IMR-90 (cell line): Measurements from ENCODE around the gene WRAP73. TPM values are rescaled to one million over a fixed set of nuclear protein-coding genes. Genes with fewer than 3 reads are reported as not detected.
A peak's percentile ranks its signal among the peaks of the same experiment; 100 is the strongest.

ENCODE experiments used
- ATAC-seq: fragments of 200-7000 bp; cut with Tn5 transposase; 2 replicates; pipeline ENCODE4 v1.9.1; 2020; ENCODE audit warnings: low read depth, mild to moderate bottlenecking, moderate library complexity
- BruUV-seq: library from RNA; stranded (reverse); fragments of 400-500 nt; replicated peaks from 2 replicates; lab custom pipeline; 2021; lab: Mats Ljungman, UMichigan
- CTCF ChIA-PET: fragments of 300-600 bp; formaldehyde crosslinking; extraction: SDS; loops from one replicate; lab custom pipeline; 2021; ENCODE audit warnings: antibody characterized with exemption; lab: Yijun Ruan, JAX
- POLR2A ChIA-PET: fragments of 300-600 bp; sonication (Branson Sonifier 250); formaldehyde crosslinking; loops from one replicate; lab custom pipeline; 2022; ENCODE audit warnings: antibody characterized with exemption; ENCODE audit not compliant: unreplicated experiment; lab: Charles Lee
- DNase-seq: peaks from one replicate; pipeline ENCODE4 v3.0.0; 2013
- H2AFZ ChIP-seq: replicated peaks from 2 replicates; pipeline ENCODE3; 2013; ENCODE audit warnings: low read length, mild to moderate bottlenecking; ENCODE audit not compliant: poor library complexity
- H2AK5ac ChIP-seq: 2 replicates; pipeline ENCODE4 v1.6.1; 2013; ENCODE audit warnings: low read depth, low read length, inconsistent platforms
- H2AK9ac ChIP-seq: replicated peaks from 2 replicates; pipeline ENCODE3; 2013; ENCODE audit warnings: mild to moderate bottlenecking, low read depth, low read length, moderate library complexity; ENCODE audit not compliant: poor library complexity
- H2BK120ac ChIP-seq: 2 replicates; pipeline ENCODE4 v1.6.1; 2013; ENCODE audit warnings: low read depth, low read length, inconsistent platforms
- H2BK15ac ChIP-seq: 3 replicates; pipeline ENCODE4 v1.6.1; 2013; ENCODE audit warnings: low read depth, low read length, inconsistent platforms
- H2BK20ac ChIP-seq: 2 replicates; pipeline ENCODE4 v1.6.1; 2013; ENCODE audit warnings: low read depth, mild to moderate bottlenecking, inconsistent platforms, low read length, moderate library complexity
- H2BK5ac ChIP-seq: 2 replicates; pipeline ENCODE4 v1.6.1; 2013; ENCODE audit warnings: mild to moderate bottlenecking, low read depth, low read length, inconsistent platforms; ENCODE audit not compliant: poor library complexity, severe bottlenecking
- H3K14ac ChIP-seq: replicated peaks from 2 replicates; pipeline ENCODE4 v1.6.1; 2013; ENCODE audit warnings: low read depth, low read length, inconsistent platforms
- H3K18ac ChIP-seq: 2 replicates; pipeline ENCODE4 v1.6.1; 2013; ENCODE audit warnings: low read depth, low read length, control low read depth
- H3K23ac ChIP-seq: 2 replicates; pipeline ENCODE4 v1.6.1; 2013; ENCODE audit warnings: low read depth, low read length, inconsistent platforms
- H3K27ac ChIP-seq: 2 replicates; pipeline ENCODE4 v1.5.1; 2013; ENCODE audit warnings: mild to moderate bottlenecking, control low read depth, low read length; ENCODE audit not compliant: insufficient read depth
- H3K27me3 ChIP-seq: 2 replicates; pipeline ENCODE4 v1.6.1; 2013; ENCODE audit warnings: low read length; ENCODE audit not compliant: control insufficient read depth, insufficient read depth
- H3K36me3 ChIP-seq: 2 replicates; pipeline ENCODE4 v1.6.1; 2013; ENCODE audit warnings: low read length, mixed read lengths; ENCODE audit not compliant: control insufficient read depth, insufficient read depth
- H3K4ac ChIP-seq: 2 replicates; pipeline ENCODE4 v1.6.1; 2013; ENCODE audit warnings: low read depth, low read length, inconsistent platforms
- H3K4me1 ChIP-seq: 2 replicates; pipeline ENCODE4 v1.6.1; 2013; ENCODE audit warnings: low read length, mixed read lengths; ENCODE audit not compliant: control insufficient read depth, insufficient read depth
- H3K4me2 ChIP-seq: 2 replicates; pipeline ENCODE4 v1.6.1; 2013; ENCODE audit warnings: low read depth, mild to moderate bottlenecking, control low read depth, low read length, moderate library complexity
- H3K4me3 ChIP-seq: 2 replicates; pipeline ENCODE4 v1.5.1; 2013; ENCODE audit warnings: low read depth, mild to moderate bottlenecking, control low read depth, low read length, moderate library complexity; ENCODE audit not compliant: insufficient read depth
- H3K56ac ChIP-seq: 2 replicates; pipeline ENCODE4 v1.6.1; 2013; ENCODE audit warnings: low read length, inconsistent platforms; ENCODE audit not compliant: insufficient read depth; ENCODE audit errors: extremely low read depth
- H3K79me1 ChIP-seq, 2 experiments: 2 replicates each; pipeline ENCODE4 v1.6.1; 2013; ENCODE audit warnings: low read length in 2 of 2, inconsistent platforms in 1 of 2, low read depth in 1 of 2
- H3K9ac ChIP-seq: 2 replicates; pipeline ENCODE4 v1.6.1; 2013; ENCODE audit warnings: low read depth, low read length, control low read depth
- H3K9me1 ChIP-seq: 2 replicates; pipeline ENCODE4 v1.6.1; 2013; ENCODE audit warnings: low read length, inconsistent platforms; ENCODE audit not compliant: insufficient read depth
- H3K9me3 ChIP-seq: 2 replicates; pipeline ENCODE4 v1.6.1; 2013; ENCODE audit warnings: low read length; ENCODE audit not compliant: control insufficient read depth, insufficient read depth
- H4K20me1 ChIP-seq: 2 replicates; pipeline ENCODE4 v1.6.1; 2013; ENCODE audit warnings: low read length, inconsistent platforms; ENCODE audit not compliant: insufficient read depth
- H4K5ac ChIP-seq: 2 replicates; pipeline ENCODE4 v1.6.1; 2013; ENCODE audit warnings: mild to moderate bottlenecking, low read depth, low read length, control low read depth
- H4K8ac ChIP-seq, 2 experiments: 2 replicates each; pipeline ENCODE4 v1.6.1; 2013; ENCODE audit warnings: low read depth in 2 of 2, low read length in 2 of 2, control low read depth in 1 of 2, inconsistent platforms in 1 of 2
- H4K91ac ChIP-seq: 2 replicates; pipeline ENCODE4 v1.6.1; 2013; ENCODE audit warnings: low read depth, low read length, inconsistent platforms; ENCODE audit not compliant: insufficient read depth
- BHLHE40 ChIP-seq: fragments of 150-350 bp; IDR thresholded peaks from 2 replicates; pipeline ENCODE4 v1.6.1; 2016; ENCODE audit warnings: mild to moderate bottlenecking, low read depth, low read length
- RFX5 ChIP-seq: IDR thresholded peaks from 2 replicates; pipeline ENCODE4 v1.8.0; 2012; ENCODE audit warnings: low read depth, mild to moderate bottlenecking, low read length, moderate library complexity
- SMC3 ChIP-seq: fragments of 150-350 bp; IDR thresholded peaks from 2 replicates; pipeline ENCODE4 v1.6.1; 2016; ENCODE audit warnings: low read depth, mild to moderate bottlenecking, antibody characterized with exemption, low read length, moderate library complexity
- USF2 ChIP-seq: fragments of 150-350 bp; IDR thresholded peaks from 2 replicates; pipeline ENCODE4 v1.6.1; 2017; ENCODE audit warnings: mild to moderate bottlenecking, antibody characterized with exemption, low read length, low read depth
- WGBS, 2 experiments: methylation state at CpG; one replicate each; pipeline versions ENCODE4 v1.1.5 to v1.1.7; 2013; ENCODE audit warnings: missing lambda C conversion rate in 2 of 2; ENCODE audit not compliant: insufficient read length in 1 of 2; ENCODE audit errors: extremely low coverage in 2 of 2; 5-methylcytosine and 5-hydroxymethylcytosine counted together
- dilution Hi-C: fragments of 300-500 bp; cut with HindIII; formaldehyde crosslinking; loops from one replicate; pipeline ENCODE4 v1.14.3; 2018; ENCODE audit warnings: low sequenced_read_pairs; ENCODE audit not compliant: unreplicated experiment
- in situ Hi-C: fragments of 300-500 bp; cut with MboI; formaldehyde crosslinking; loops from 3 replicates; pipeline ENCODE4 v1.14.3; 2019; ENCODE audit warnings: low sequenced_read_pairs, inconsistent platforms, mixed read lengths
- intact Hi-C: fragments of 100-400 bp; cut with micrococcal nuclease; formaldehyde crosslinking; loops from 2 replicates; pipeline ENCODE4 v1.10.0; 2022
- polyA plus RNA-seq, 3 experiments: library from polyadenylated mRNA; depleted of rRNA; stranded (reverse); fragments of >200 nt; gene quantifications; 2 replicates each; pipeline ENCODE4 v1.2.3, GENCODE V29; 2012; ENCODE audit warnings: low replicate concordance in 1 of 3
- total RNA-seq: library from RNA; depleted of rRNA; stranded (reverse); fragments of >200 nt; gene quantifications from 2 replicates; pipeline ENCODE4 v1.2.3, GENCODE V29; 2012

WRAP73 gene
- total and polyA plus RNA-seq, 2 of the 4 experiments (the other 2 are of a cell fraction) = 10.8 to 23.6 TPM

- TF ChIP-seq USF2 = no peak
Measured at GRCh38 chr1:3699596-3699995, 49.7 kb upstream of the WRAP73 start (continued).

GRCh38 chr1:3698660-3699408 lies 48.9 kb upstream of the WRAP73 start:
- TF ChIP-seq RFX5 (no peak), BHLHE40 (no peak), SMC3 (no peak)
- Histone ChIP-seq H2AK9ac (no peak overlapping the region), H2BK120ac (no peak overlapping the region), H4K91ac (no peak overlapping the region), H4K8ac (no peak overlapping the region), H3K79me1 (no peaks in the 10 kb centered on the region), H3K23ac (no peak overlapping the region), H4K5ac (no peak overlapping the region), H3K4me2 (no peak overlapping the region), H2BK20ac (no peak overlapping the region), H2AK5ac (no peak overlapping the region), H3K36me3 (no peaks in the 10 kb centered on the region), H3K27ac (no peak overlapping the region), H3K4me1 (no peaks in the 10 kb centered on the region), H3K9ac (no peak overlapping the region), H3K9me3 (no peaks in the 10 kb centered on the region), H3K56ac (no peak overlapping the region), H2BK15ac (no peak overlapping the region), H3K27me3 (peaks cover 41% of the 10 kb centered on the region), H3K4me3 (no peak overlapping the region), H2BK5ac (no peak overlapping the region), H3K18ac (no peak overlapping the region), H3K14ac (no peak overlapping the region), H2AFZ (peak overlapping the region; percentile 43), H4K20me1 (no peaks in the 10 kb centered on the region), H3K4ac (no peak overlapping the region), H3K9me1 (no peaks in the 10 kb centered on the region)
- intact Hi-C loops = no loop called here
- POLR2A ChIA-PET = no interaction called here
- ATAC-seq (no peak), DNase-seq (no peak)
- CTCF ChIA-PET = no interaction called here
- dilution Hi-C loops = no loop called here
- in situ Hi-C loops = no loop called here
- 71% methylated on average over 18 of the region's 29 CpGs; no CpG with 5 or more reads in 1 of the 2 experiments for whole genome bisulfite sequencing, 2 experiments
- no TSS peak for BruUV-seq
